Prostate gland (tissue), 2 donors: ENCODE measurements around the gene LORICRIN.

Experiments
- POLR2A ChIP-seq: fragments of 450-650 bp; IDR thresholded peaks from one replicate; pipeline ENCODE4 v1.6.1; 2016; ENCODE audit warnings: antibody characterized with exemption, mild to moderate bottlenecking
- POLR2AphosphoS5 ChIP-seq: sonication (generic); formaldehyde crosslinking; IDR thresholded peaks from one replicate; pipeline ENCODE4 v1.6.1; 2017; ENCODE audit warnings: antibody characterized with exemption
- TF ChIP-seq, protein P1 (sequence below), 4 experiments: fragments of 200-600 bp in 2 of 4; fragments of 450-650 bp in 2 of 4; sonication (generic) in 2 of 4; IDR thresholded peaks; 1 replicate in 3 of 4; 2 replicates in 1 of 4; pipeline ENCODE4 v1.5.1; 2016 to 2019; ENCODE audit warnings: antibody characterized with exemption in 4 of 4, mild to moderate bottlenecking in 2 of 4, moderate library complexity in 2 of 4

DNA sequence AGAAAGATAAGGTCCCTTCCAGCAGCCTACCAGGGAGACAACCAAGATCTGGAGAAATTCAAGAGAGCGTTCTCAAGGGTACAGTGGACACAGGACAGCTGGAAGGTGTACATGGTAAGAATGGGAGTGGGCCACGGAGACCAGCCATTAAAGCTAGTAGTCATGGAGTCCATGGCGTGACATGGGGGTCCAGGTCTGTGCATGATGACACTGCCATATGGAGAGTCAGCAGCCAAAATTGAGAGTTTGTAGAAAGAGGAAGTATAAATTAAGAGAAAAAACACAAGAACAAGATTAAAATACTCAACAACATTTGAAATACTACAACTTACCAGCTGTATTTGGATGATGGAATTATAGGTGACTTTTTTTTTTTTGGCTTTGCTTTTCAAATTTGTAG lies 7.9 kb upstream of the LORICRIN start:
- TF ChIP-seq, protein P1, sequence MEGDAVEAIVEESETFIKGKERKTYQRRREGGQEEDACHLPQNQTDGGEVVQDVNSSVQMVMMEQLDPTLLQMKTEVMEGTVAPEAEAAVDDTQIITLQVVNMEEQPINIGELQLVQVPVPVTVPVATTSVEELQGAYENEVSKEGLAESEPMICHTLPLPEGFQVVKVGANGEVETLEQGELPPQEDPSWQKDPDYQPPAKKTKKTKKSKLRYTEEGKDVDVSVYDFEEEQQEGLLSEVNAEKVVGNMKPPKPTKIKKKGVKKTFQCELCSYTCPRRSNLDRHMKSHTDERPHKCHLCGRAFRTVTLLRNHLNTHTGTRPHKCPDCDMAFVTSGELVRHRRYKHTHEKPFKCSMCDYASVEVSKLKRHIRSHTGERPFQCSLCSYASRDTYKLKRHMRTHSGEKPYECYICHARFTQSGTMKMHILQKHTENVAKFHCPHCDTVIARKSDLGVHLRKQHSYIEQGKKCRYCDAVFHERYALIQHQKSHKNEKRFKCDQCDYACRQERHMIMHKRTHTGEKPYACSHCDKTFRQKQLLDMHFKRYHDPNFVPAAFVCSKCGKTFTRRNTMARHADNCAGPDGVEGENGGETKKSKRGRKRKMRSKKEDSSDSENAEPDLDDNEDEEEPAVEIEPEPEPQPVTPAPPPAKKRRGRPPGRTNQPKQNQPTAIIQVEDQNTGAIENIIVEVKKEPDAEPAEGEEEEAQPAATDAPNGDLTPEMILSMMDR (IDR thresholded peaks at IDR 0.05), result no peak
- no peak for TF ChIP-seq POLR2A
- no peak for TF ChIP-seq POLR2AphosphoS5
